ENCODE results near the gene MPRIP. TPM values are rescaled to one million over a fixed set of nuclear protein-coding genes. Genes with fewer than 3 reads are reported as not detected.

MPRIP gene
- total RNA-seq, 1 donor from 2014 or later = 392 TPM

GRCh38 chr17:17105976-17106375 is 63.7 kb downstream of the MPRIP start:
- TF ChIP-seq, protein P1, sequence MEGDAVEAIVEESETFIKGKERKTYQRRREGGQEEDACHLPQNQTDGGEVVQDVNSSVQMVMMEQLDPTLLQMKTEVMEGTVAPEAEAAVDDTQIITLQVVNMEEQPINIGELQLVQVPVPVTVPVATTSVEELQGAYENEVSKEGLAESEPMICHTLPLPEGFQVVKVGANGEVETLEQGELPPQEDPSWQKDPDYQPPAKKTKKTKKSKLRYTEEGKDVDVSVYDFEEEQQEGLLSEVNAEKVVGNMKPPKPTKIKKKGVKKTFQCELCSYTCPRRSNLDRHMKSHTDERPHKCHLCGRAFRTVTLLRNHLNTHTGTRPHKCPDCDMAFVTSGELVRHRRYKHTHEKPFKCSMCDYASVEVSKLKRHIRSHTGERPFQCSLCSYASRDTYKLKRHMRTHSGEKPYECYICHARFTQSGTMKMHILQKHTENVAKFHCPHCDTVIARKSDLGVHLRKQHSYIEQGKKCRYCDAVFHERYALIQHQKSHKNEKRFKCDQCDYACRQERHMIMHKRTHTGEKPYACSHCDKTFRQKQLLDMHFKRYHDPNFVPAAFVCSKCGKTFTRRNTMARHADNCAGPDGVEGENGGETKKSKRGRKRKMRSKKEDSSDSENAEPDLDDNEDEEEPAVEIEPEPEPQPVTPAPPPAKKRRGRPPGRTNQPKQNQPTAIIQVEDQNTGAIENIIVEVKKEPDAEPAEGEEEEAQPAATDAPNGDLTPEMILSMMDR (IDR thresholded peaks at IDR 0.05; ENCODE audit: unreplicated experiment) = no peak
- peaks cover 11% of the 10 kb centered on the region for H3K27me3 Mint-ChIP-seq (ENCODE audit: unreplicated experiment)
- no peak overlapping the region for H3K27ac Mint-ChIP-seq (ENCODE audit: unreplicated experiment)
- peaks cover 17% of the 10 kb centered on the region for H3K36me3 Mint-ChIP-seq (ENCODE audit: low read depth, unreplicated experiment)
- no peak overlapping the region for H3K4me3 Mint-ChIP-seq (ENCODE audit: unreplicated experiment)
- H3K9me3 Mint-ChIP-seq (ENCODE audit: unreplicated experiment) = no peaks in the 10 kb centered on the region
- H3K4me1 Mint-ChIP-seq (ENCODE audit: unreplicated experiment) = peaks cover 22% of the 10 kb centered on the region
- no peak for DNase-seq (ENCODE audit: low spot score)

DNA sequence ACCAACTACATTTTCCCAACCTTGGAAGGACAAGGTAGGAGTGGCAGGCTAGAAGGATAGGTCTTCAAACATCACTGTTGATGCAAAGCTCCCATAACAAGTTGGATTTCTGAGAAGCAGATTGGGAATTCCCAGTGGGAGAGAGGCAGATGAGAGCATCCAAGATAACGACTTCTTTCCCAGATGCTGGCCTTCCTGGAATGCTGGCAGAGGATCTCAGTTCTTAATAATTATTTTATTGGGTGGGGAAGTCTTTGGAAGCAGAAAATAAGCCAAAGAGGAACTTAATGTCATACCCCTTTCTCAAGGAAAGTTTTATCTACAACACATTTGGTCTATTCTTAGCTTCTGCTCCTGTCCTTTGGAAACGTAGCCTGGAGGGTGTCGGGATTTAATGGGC is 64.5 kb downstream of the MPRIP start:
- TF ChIP-seq, protein P1 (IDR thresholded peaks at IDR 0.05; ENCODE audit: unreplicated experiment) = no peak
- H3K4me3 Mint-ChIP-seq (ENCODE audit: unreplicated experiment) = no peak overlapping the region
- H3K36me3 Mint-ChIP-seq (ENCODE audit: low read depth, unreplicated experiment) = peaks cover 17% of the 10 kb centered on the region
- H3K27ac Mint-ChIP-seq (ENCODE audit: unreplicated experiment) = no peak overlapping the region
- DNase-seq (ENCODE audit: low spot score) = no peak
- H3K9me3 Mint-ChIP-seq (ENCODE audit: unreplicated experiment) = no peaks in the 10 kb centered on the region
- H3K4me1 Mint-ChIP-seq (ENCODE audit: unreplicated experiment) = peaks cover 22% of the 10 kb centered on the region
- peaks cover 10% of the 10 kb centered on the region for H3K27me3 Mint-ChIP-seq (ENCODE audit: unreplicated experiment)

DNA sequence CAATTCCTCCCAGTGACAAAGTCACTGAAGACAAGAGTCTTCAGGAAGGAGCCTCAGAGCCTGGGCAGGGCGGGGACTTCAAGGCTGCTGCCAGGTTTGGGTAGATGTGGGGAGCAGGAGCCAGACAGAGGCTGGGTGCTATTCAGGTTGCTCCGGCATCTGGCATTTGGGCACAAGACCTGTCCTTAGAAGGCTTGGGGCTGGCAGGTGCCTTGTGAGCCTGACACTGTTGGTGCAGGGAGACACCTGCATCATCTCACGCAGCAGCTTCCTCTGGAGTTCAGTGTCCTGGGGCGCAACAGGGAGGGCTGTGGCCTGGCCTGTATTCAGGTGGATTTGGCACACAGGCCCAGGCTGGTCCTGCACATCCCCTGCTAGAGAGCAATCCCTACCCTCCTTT is 65.0 kb downstream of the MPRIP start:
- TF ChIP-seq, protein P1 (IDR thresholded peaks at IDR 0.05; ENCODE audit: unreplicated experiment) = no peak
- H3K4me3 Mint-ChIP-seq (ENCODE audit: unreplicated experiment) = no peak overlapping the region
- peaks cover 17% of the 10 kb centered on the region for H3K36me3 Mint-ChIP-seq (ENCODE audit: low read depth, unreplicated experiment)
- peaks cover 11% of the 10 kb centered on the region for H3K27me3 Mint-ChIP-seq (ENCODE audit: unreplicated experiment)
- no peaks in the 10 kb centered on the region for H3K9me3 Mint-ChIP-seq (ENCODE audit: unreplicated experiment)
- peaks cover 22% of the 10 kb centered on the region for H3K4me1 Mint-ChIP-seq (ENCODE audit: unreplicated experiment)
- H3K27ac Mint-ChIP-seq (ENCODE audit: unreplicated experiment) = no peak overlapping the region
- DNase-seq (ENCODE audit: low spot score) = no peak

GRCh38 chr17:17107891-17108431 is 65.7 kb downstream of the MPRIP start:
- Mint-ChIP-seq H3K4me1 (ENCODE audit: unreplicated experiment) (peaks cover 20% of the 10 kb centered on the region), H3K27me3 (ENCODE audit: unreplicated experiment) (peaks cover 11% of the 10 kb centered on the region), H3K4me3 (ENCODE audit: unreplicated experiment) (no peak overlapping the region), H3K27ac (ENCODE audit: unreplicated experiment) (no peak overlapping the region), H3K36me3 (ENCODE audit: low read depth, unreplicated experiment) (peaks cover 15% of the 10 kb centered on the region), H3K9me3 (ENCODE audit: unreplicated experiment) (no peaks in the 10 kb centered on the region)
- TF ChIP-seq, protein P1 (IDR thresholded peaks at IDR 0.05; ENCODE audit: unreplicated experiment) = no peak
- no peak for DNase-seq (ENCODE audit: low spot score)

DNA sequence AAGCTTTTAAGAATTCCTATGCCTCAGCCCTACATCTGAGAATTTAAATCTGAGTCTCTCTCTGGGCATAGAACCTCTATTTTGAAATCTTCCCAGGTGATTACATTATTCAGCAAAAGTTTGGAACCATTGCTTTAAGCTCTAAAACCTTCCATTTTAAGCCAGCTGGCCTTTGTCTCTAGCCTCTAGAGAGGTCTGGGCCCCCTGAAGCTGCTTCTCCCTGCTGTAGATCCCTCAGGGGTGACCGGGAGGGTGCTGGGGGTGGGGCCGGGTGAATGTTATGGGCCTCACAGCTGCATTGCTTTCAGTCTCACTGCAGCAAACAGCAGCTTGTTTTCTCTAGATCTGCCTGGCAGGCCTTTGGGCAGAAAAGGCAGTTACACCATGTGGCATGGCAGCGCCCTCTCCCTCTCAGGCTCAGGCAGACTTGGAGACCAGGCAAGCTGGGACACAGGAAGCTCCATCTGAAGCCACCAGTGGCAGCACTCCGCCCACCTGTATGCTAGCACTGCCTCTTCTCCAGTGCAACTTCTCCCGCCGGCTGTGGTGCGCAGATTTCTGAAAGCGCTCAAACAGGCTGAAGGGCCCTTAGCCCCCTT is 66.3 kb downstream of the MPRIP start:
- TF ChIP-seq, protein P1 (IDR thresholded peaks at IDR 0.05; ENCODE audit: unreplicated experiment) = no peak
- peaks cover 14% of the 10 kb centered on the region for H3K4me1 Mint-ChIP-seq (ENCODE audit: unreplicated experiment)
- H3K36me3 Mint-ChIP-seq (ENCODE audit: low read depth, unreplicated experiment) = peaks cover 10% of the 10 kb centered on the region

More for the DNA sequence above, 66.3 kb downstream of the MPRIP start:
- Mint-ChIP-seq H3K27ac (ENCODE audit: unreplicated experiment) (no peak overlapping the region), H3K4me3 (ENCODE audit: unreplicated experiment) (no peak overlapping the region), H3K27me3 (ENCODE audit: unreplicated experiment) (peaks cover 11% of the 10 kb centered on the region), H3K9me3 (ENCODE audit: unreplicated experiment) (no peaks in the 10 kb centered on the region)
- no peak for DNase-seq (ENCODE audit: low spot score)
